ENCODE measurements around the gene RALB. TPM values are rescaled to one million over a fixed set of nuclear protein-coding genes. Genes with fewer than 3 reads are reported as not detected.
"Not testable (repeated sequence)": the region's sequence is repeated elsewhere in the genome, so short reads cannot be mapped to it uniquely, and the experiment has no call there.

The RALB gene
- polyA plus RNA-seq, 1 donor: 48.5 TPM

DNA sequence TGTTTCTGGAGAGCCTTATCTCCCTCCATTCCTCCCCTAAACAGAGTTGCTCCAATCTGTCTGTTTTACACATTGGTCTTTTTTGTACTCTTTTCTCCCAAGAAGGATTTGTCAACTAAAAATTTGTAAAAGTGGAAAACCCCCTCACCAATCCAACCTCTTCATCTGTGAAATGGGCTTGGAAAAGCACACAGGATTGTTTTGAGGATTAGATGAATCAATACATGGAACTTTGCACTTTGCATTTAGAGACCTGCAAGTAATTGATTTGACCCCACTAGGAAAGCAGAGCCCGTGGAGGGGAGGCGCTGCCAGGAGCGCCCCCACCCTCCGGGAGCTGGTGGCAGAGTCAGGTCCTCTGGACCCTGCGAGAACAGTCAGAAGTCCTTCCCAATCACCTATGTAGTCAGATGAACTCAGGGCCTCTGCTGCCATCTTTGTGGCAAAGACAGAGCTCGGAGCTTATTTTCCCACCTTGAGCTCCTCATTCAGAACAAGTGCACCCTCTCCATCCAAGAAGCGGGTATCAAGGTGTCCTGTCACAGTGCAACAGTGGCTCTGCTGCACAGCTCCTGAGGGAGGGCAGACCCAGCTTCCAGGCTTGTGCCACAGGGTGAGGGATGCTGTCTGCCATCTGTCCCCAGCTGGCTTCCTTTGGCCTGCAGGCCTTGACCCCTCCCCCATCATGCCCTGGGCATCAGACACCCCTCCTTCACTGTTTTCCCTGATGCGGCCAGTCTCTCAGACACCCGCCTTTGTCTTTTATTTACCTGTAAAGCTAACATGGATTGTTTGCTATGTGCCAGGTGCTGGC lies 27.7 kb upstream of the RALB start:
- no peak for DNase-seq

DNA sequence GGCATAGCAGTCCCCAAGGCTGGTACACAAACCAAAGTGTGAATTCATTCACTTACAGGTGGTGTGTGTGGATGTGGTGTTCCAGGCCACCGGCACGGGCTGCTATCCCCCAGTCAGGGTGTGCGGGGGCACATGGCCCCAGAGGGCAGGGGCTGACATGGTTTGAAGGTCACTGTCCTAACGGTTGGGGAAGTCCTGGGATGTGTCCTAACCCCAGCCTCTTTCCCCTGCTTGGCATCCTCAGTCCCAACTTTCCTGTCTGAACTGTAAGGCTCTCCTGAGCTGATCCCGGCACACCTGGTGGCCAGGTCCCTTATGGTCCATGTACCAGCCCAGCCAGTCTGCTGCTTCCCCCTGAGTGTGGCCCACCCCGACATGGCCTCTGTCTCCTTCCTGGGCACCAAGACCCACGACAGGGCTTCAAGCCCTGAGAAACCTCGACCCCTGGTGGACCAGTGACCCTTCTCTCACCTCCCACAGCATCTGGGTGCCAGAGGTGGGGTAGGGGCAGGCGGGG lies 27.0 kb upstream of the RALB start:
- no peak for DNase-seq

DNA sequence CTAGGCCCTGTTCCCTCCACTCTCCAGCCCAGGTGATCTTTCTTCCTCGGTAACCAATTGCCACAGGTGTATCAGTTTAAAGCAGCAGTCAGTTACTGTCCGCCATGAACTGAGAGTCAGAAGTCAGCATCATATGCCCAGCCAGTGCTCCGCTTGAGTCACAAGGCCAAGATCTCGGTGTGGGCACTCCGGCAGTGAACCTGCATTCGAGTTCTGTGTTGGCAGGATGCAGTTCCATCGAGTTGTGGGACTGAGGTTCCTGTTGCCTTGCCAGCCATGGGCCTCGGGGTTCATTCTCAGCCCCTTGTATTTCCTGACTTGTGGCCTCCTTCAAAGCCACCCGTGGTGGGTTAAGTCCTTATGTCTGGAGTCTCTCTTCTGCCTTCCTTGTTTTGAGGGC lies 26.3 kb upstream of the RALB start:
- no peak for DNase-seq

DNA sequence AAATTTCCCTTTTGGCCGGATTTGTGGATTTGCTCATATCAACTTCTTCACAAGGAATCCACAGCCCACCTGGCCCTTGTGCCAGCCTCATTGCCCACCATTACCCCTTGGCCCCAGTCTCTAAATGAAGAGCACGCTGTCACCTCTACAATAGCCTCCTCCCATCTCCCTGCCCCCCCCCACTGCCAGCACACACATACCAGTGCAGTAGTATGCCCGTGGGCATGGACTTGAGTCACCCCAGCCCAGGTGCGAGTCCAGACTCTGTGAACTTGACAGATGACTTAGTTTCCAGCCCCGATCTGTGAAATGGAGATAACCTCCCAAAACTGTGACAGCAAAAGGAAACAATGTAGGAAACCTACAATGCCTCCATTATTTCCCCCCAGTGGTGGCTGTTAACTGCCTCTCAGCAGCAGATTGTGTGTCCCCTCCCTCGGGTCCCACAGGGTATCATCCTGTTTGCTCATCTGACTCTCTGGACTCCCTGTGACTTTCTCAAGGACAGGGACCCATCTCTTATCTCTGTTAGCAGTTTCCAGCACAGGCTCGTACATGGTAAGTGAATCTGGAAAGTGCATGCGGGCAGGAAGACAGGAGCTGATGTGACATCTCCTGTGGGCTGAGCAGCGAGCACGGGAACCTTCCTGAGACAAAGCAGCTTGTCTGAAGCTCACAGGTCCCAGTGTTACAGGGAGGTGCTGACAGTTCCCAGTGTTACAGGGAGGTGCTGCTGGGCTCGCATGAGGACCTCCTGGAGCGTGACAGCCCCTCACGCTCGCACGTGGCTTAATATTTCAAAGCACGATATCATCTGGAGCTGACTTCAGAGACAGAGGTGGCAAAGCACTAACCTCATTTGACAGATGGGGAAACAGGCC lies 25.3 kb upstream of the RALB start:
- DNase-seq: no peak

DNA sequence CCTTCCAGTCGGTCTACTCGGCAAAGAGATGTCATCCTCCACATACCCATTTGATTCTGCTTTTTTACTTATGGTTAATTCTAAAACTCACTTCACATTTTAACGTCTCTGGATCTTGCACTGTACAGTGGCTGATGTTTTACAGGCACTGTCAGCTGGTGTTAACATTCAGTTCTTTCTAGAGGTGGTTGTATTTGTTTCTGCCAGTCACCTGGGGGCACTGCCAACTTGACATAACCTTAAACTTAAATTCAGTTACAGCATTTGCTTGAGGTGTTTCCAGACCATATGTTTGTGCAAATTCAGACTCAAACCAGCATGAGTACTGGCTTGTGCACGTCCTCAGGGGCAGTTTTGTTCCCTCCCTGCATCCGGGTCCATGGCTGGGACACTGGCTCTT lies 24.1 kb upstream of the RALB start:
- DNase-seq: no peak

DNA sequence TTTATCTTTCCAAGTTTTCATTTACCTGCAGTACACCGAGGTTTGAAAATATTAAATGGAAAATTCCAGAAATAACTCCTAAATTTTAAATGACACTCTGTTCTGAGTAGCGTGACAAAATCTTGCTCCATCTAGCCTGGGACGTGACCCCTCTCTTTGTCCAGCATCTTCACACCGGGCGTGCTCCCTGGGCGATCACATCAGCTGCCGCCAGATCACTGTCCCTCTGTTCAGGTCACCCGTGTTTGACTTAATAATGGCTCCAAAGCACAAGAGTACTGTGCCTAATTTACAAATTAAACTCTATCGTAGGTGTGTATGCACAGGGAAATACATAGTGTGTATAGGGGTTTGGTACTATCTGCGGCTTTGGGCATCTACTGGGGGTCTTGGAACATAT lies 23.3 kb upstream of the RALB start:
- DNase-seq: no peak

DNA sequence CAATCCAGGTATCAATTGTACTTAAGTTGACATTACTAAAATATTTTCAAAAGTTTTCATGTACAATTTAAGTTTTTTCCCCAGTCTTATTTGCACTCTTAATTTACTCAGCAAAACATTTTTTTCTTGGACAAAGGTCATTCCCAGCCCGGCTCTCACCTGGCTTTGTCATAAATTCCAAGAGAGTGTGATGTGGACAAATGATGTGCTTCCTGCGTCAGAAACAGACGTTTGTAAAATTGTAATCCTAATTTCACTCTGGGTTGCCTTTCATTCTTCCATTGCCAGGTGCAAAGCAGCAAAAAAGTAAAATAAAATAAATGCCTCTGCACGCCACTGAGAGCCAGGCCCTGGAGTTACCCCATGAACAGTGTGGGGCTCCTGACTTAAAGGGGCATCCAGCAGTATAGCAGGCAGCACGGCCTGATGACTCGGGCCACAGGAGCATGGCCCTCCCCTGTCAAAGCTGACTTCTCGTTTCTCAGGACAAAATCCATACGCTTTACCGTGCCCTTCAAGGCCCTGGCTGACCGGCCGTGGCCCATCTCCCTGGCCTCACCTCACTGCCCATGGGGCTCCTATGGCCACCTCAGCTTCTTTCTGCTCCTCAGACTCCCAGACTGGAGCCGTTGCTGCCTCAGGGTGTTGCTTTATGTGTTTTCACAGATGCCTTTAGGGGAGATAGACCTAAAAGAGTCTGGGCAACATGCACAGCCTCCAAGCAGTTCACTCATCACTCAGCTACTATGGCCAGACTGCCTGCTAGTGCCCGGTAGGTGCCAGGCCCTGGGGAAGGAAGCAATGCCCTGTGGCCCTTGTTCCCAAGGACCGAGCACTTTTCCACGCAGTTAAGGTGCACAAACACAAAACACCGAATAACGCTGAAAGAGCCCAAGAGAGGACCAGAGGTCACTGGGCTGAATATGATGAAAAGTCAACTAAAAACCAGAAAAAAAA lies 21.9 kb upstream of the RALB start:
- DNase-seq: no peak

DNA sequence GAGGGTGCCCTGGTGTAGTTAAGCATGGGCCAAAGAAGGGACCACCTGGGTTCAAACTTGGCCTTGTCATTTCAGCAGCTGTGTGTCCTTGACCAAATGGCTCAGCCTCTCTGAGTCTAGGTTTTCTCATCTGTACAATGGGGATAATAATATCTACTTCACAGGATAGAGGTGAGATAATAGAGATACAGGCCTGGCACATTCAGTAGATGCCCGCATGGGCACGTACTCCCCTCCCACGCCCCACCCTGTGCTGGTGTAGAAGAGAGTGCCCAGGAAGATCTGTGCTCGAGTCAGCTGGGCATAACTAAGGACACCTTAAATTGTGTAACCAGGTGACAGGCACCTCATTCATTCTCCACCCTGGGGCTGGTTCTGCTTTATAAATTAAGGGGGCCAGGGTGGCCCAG lies 21.1 kb upstream of the RALB start:
- DNase-seq: no peak

DNA sequence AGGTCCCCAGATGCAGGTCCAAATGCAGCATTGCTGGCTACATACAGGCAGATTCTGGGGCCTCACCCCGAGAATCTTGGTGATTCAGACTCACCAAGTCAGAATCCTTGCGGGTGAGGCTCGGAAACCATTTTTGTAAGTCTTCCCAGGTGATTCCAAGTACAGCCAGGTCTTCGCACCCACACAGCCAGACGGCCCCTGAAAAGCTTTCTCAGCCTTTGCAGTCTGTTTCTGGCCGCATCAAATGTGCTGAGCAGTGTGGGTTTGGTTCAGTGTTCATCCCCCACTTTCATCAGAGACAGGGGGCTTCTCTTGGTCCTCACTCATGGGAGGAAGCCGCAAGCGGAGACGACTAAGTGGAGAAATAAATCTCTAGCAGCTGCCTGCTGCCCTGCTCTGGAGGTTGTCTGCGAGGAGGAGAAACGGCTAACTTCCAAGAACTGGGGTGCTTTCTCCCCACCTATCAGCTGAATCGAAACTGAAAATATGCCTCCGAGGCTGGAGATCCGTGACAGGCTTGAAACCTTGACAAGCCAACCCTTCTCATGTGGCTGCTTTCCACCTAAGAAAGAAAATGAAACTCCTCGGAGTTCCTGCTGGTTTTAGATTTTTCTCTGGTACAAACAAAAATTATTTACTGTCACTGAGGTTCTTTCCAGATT lies 20.5 kb upstream of the RALB start:
- peak; percentile 46 for DNase-seq

DNA sequence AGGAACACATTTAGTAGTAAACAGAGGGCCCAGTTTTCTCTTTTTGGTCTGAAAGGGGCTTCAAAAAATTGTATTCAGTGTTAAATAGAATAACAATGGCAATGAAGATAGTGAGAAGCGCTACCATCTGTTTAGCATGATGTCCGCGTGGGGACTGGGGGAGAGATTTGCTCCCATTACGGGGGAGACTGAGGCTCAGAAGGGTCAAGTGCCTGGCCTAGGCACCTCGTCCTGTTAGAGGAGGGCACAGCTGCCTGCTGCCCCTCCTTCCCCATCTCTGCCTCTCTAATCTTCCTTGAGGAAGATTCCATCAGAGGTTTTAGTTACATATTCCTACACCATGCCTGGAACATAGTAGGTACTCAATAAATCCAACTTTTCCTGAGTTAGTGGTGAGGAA lies 19.4 kb upstream of the RALB start:
- DNase-seq: no peak

DNA sequence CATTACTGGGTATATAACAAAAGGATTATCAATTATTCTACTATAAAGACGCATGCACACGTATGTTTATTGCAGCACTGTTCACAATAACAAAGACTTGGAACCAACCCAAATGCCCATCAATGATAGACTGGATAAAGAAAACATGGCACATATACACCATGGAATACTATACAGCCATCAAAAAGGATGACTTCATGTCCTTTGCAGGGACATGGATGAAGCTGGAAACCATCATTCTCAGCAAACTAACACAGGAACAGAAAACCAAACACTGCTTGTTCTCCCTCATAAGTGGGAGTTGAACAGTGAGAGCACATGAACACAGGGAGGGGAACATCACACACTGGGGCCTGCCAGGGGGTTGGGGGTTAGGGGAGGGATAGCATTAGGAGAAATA lies 17.5 kb upstream of the RALB start:
- not testable (repeated sequence) for DNase-seq

DNA sequence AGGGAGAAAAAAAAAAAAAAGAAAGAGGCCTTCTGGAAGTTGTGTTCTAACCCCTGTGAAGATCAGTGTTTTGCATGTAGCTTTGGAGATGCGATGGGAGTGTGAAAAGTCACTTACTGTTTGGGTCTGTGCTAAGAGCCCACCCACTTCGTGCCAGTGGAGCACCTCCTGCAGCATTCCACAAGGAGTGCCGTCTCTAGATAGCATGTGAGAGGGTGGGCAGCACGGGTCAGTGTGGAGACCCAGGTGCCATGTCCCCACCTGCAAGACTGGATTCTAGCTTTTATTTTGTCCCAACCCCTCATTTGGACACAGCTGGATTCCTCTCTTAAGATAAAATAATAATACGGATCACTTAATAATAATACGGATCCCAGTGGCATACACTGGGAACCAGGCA lies 17.0 kb upstream of the RALB start:
- no peak for DNase-seq

DNA sequence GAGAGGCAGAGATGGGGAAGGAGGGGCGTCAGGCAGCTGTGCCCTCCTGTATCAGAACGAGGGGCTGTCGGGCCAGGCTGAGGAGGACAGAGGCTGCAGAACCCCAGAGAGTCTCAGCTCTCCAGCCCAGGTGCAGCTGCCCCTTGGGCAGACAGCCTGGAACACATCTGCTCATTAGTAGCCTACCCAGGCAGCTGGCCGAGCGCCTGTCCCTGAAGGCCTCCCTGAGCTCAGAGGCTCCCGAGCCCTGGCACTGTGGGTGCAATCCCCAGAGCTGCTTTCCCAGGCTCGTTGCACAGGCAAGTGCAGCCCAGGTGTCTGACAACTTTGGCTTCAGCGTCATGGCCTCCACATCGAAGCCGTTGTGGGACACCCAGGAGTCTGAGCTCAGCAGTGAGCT lies 16.3 kb upstream of the RALB start:
- no peak for DNase-seq

DNA sequence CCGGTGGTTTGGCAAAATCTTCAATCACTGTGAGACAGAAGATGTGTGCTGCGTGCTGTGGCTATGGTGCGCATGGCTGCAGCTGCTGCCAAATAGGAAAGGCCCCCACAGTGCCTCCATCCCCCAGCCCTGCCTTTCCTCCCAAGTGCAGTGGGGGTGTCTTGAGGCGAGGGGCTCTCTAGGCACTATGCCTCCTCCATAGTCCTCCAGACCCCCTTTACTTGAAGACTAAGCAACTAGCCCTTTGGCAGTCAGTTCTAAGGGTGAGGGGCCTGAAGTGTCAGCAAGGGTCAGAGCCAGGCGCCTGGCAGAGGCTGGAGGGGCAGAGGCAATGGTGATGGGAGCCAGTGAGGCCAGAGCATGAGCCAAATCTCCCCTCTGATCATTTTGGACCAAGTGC lies 15.9 kb upstream of the RALB start:
- DNase-seq: no peak

DNA sequence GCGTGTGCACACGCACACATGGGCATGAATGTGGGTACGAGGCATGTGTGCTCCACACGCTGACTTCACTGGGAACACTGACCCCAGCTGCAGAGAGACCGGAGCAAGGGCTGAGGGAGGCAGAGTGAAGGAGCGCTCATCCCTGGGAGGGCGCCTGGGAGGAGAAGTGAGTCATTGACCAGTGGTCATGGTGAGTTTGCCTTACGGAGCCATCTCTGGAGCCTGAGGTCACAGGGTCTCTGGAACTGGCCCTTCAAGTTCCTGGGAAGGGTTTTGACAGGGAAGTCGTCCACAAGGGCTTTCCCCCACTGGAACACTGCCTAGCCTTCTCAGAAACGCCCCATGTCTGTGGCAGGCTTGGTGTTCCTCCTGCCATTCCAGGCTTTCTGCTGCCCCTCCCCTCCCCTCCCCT lies 15.2 kb upstream of the RALB start:
- DNase-seq: no peak

DNA sequence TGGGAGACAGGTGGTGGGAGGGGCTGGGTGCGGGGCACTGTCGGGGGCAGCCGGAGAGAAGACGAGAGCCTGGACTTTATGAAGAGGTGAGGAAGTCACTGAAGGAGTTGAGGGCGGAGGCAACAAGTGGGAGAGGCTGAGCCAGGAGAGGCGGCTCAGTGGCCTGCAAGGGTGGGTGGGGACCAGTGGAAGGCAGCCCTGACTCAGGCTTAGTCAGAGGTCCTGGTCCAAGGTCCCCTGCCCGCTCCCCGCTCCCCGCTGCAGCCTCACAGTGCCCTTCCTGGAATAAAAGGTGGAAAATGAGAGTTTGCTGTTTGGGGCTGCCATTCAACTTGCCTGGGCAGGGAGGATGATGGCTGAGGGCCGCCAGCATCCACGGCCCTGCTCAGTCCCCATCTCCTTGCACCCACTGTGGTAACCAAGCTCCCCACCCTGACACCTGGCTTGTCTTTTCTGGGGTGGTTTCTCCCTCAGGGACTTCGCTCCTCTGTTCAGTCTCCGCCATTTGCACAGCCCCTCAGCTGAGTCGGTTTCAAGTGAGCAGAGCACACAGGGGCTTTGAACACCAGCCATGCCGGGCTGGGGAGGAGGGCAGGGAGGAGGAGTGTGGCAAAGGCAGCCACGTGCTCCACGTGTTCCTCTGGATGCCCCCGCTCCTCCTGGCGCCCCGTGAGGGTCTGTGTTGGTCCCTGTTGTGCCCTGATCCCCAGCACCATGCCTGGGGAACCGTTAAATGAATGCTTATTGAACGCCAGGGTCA lies 13.7 kb upstream of the RALB start:
- DNase-seq: no peak

DNA sequence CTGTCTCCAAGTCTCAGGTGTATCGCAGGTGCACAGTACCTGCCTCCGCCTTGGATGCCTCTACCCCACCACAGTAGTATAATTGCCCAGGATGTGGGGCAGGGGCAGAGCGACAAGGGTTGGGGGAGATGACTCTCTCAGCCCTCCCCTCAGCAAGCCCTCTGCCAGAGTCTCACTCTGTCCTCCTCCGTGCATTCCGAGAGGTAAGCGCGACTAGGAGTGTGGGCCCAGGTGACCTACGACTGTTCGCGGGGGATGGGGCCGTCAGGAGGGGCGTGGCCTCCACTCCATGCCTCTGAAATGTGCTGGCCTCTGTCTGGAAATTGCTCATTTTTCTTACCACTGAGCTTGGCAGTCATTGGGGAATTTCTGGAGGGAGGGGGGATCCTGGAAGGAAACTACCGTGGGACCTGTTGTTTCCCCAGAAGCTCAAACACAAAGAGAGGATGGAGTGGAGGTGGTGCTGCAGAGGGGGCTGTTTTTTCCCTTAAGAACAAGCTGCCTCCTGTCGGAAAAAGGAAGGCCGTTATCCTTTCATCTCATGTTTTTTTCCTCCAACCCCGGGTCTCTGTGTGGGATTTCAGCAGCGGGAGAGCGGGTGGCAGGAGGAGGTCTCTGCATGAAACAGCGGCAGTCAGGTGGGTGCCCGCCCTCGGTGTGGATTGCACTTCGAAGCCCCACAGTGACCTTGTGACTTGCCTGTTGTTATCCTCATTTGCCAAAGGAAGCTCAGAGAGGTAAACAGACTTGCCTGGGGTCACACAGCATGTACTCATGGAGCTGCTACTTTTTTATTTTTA lies 13.0 kb upstream of the RALB start:
- peak; percentile 81 for DNase-seq

DNA sequence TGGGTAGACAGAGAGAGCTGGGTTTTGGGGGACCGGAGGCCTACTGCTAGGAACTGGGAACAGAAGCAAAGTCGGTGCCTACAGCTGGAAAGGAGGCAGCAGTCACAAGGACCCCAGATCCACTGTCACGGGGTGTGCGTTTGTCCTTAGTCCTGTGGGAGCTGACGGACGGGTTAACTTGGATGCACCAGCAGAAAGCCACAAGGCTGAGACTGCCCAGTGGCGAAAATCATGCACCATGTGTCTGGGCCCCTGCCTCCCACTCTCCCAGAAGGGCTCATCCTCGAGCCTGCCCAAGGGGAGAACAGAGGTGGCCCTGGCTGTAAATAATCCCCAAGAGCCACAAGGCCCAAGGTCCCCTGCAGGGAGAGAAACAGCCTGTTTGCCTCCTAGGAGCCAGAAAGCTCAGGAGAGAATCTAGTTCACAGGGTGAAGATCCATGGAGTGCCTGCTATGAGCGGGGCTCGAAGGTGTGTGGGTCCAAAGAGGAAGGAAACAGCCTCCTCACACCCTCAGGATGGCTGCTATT lies 11.7 kb upstream of the RALB start:
- DNase-seq: no peak

DNA sequence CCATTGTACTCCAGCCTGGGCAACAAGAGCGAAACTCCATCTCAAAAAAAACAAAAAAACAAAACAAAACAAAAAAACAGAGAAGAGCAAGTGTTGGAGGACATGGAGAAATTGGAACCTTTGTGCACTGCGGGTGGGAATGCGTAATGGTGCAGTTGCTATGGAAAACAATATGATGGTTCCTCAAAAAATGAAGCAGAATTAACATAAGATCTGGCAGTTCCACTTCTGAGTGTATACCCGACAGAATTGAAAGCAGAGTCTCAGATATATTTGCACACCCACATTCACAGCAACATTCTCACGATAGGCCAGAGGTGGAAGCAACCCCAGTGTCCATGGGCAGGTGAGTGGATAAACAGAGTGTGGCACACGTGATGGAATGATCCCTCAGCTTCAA lies 11.0 kb upstream of the RALB start:
- no peak for DNase-seq

DNA sequence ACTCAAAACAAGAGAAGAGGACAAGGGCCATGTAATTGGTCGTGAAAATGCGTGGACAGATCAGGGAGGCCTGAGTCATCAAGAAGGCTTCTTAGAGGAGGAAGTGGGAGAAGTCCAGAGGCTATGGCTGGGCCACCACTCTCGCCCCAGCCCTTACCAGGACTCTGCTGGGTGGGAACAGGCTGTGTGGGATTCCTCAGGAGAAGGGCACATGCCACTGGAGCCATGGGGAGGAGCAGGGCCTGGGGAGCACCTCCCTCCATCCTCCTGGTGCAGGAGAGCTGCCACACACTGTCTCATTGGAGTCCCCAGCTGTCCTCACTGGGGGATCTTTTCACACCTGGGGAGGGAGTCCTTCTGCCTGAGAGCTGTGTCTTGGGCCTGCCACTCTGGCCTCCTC lies 9.4 kb upstream of the RALB start:
- no peak for DNase-seq
